ENCODE results near the gene ISG15. TPM values are rescaled to one million over a fixed set of nuclear protein-coding genes. Genes with fewer than 3 reads are reported as not detected.

ISG15 gene
- total RNA-seq, 1 donor from 2014 or later: 14.3 TPM

DNA sequence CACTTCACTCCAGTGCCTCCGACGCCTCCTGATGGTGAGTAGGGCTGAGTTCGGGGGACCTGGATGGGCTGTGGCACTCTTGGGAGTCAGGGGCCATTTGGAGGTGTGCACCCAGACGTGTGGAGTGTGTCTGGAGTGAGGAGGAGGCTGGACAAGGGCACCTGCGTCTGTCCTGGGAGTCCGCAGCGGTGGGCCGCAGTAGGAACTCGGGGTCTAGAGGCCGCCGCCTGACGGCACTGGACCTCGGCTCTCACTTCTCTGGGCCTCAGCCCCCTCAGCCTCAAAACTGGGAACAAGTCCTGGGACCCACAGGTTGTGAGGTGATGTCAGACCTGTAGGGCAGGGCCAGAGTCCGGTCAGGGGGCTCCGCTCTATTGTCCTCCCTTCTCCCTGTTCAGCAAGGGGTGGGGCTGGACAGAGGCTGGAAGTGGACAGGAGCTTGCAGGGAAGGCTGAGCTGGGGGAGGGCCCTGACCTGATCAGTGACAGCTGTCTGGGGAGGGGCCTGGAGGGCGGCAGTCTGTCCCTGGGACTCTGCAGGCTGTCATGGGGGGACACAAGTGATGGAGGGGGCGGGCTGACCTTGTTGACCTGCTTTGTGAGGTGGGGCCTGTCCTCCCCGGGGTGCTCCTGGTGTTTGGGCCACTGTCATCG is 22.1 kb downstream of the ISG15 start:
- peaks cover 9% of the 10 kb centered on the region for H3K4me1 Mint-ChIP-seq (ENCODE audit: low read depth)
- H3K36me3 Mint-ChIP-seq (ENCODE audit: insufficient read depth): peaks cover 9% of the 10 kb centered on the region
- DNase-seq (ENCODE audit: low spot score, unreplicated experiment): no peak
- H3K27ac Mint-ChIP-seq: no peak overlapping the region
- no peaks in the 10 kb centered on the region for H3K9me3 Mint-ChIP-seq (ENCODE audit: low read depth)
- H3K4me3 Mint-ChIP-seq (ENCODE audit: low read depth): no peak overlapping the region
- TF ChIP-seq, protein P1, sequence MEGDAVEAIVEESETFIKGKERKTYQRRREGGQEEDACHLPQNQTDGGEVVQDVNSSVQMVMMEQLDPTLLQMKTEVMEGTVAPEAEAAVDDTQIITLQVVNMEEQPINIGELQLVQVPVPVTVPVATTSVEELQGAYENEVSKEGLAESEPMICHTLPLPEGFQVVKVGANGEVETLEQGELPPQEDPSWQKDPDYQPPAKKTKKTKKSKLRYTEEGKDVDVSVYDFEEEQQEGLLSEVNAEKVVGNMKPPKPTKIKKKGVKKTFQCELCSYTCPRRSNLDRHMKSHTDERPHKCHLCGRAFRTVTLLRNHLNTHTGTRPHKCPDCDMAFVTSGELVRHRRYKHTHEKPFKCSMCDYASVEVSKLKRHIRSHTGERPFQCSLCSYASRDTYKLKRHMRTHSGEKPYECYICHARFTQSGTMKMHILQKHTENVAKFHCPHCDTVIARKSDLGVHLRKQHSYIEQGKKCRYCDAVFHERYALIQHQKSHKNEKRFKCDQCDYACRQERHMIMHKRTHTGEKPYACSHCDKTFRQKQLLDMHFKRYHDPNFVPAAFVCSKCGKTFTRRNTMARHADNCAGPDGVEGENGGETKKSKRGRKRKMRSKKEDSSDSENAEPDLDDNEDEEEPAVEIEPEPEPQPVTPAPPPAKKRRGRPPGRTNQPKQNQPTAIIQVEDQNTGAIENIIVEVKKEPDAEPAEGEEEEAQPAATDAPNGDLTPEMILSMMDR (IDR thresholded peaks at IDR 0.05; ENCODE audit: unreplicated experiment): no peak
- peaks cover 20% of the 10 kb centered on the region for H3K27me3 Mint-ChIP-seq

DNA sequence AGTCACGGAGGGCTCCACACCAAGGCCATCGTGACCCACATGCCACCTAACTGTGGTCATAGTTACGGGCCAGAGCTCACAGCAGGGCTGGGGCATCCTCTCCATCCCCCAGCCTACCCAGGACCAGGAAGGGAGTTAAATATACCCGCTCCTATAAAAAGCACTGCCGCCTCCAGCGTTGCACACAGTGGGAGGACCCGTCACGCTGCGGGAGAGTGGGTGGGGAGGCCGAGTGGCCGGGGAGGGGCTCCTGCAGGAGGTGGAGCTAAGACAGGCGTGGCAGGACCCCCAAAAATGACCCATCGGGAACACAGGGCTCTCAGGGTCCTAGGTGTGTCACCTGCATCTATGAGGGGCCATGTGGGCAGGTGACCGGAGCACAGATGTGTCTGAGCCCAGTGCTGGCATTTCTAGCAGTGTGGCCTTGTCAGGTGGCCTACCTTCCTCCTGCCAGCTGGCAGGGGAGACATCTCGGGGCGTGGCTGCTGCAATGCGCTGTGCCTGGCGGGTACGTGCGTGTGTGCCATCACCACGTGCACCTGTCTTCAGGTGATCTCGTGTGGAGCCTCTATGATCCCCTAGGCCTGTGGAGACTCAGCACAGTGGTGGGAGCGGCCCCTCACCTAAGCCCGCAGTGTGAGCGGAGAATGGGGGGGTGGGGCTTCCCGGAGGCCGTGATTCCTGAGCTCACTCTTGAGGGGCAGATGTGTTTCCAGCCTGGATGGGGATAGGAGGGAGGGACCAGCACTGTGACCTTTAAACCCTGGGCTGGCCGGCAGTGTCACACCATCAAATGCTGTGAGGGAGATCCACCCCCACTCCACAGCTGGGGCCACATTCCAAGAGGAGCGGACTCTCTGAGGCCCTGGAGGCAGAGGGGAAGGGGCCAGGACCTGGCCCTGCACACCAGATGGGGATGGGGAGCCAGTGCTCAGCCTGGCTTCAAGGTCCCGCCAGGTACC is 24.4 kb downstream of the ISG15 start:
- TF ChIP-seq, protein P1 (IDR thresholded peaks at IDR 0.05; ENCODE audit: unreplicated experiment): no peak
- no peak overlapping the region for H3K4me3 Mint-ChIP-seq (ENCODE audit: low read depth)
- H3K27ac Mint-ChIP-seq: no peak overlapping the region
- H3K9me3 Mint-ChIP-seq (ENCODE audit: low read depth): no peaks in the 10 kb centered on the region
- peaks cover 2% of the 10 kb centered on the region for H3K4me1 Mint-ChIP-seq (ENCODE audit: low read depth)
- H3K36me3 Mint-ChIP-seq (ENCODE audit: insufficient read depth): peaks cover 9% of the 10 kb centered on the region
- no peak for DNase-seq (ENCODE audit: low spot score, unreplicated experiment)
- peaks cover 20% of the 10 kb centered on the region for H3K27me3 Mint-ChIP-seq

DNA sequence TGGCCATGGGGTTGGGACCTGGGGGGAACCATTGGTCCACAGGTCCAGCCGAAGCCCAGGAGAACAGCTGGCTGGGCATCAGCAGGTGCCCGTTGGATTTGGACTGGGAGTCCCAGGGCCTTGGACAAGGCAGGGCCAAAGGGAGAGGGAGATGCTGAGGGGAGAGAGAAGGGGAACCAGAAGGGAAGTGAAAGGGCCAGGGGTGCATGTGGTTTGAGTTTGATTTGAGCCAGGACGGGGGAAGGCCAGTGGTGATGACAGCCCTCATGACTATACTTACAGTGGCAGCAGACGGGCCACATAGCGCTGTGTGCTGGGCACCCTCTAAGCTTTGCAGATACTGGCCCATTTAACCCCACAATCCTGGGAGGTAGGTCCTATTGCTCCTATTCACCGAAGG is 25.4 kb downstream of the ISG15 start:
- no peaks in the 10 kb centered on the region for H3K9me3 Mint-ChIP-seq (ENCODE audit: low read depth)
- TF ChIP-seq, protein P1 (IDR thresholded peaks at IDR 0.05; ENCODE audit: unreplicated experiment): no peak
- H3K27ac Mint-ChIP-seq: no peak overlapping the region
- peaks cover 13% of the 10 kb centered on the region for H3K36me3 Mint-ChIP-seq (ENCODE audit: insufficient read depth)
- peaks cover 20% of the 10 kb centered on the region for H3K27me3 Mint-ChIP-seq
- H3K4me3 Mint-ChIP-seq (ENCODE audit: low read depth): peak overlapping the region; percentile 9
- H3K4me1 Mint-ChIP-seq (ENCODE audit: low read depth): peaks cover 2% of the 10 kb centered on the region
- no peak for DNase-seq (ENCODE audit: low spot score, unreplicated experiment)

DNA sequence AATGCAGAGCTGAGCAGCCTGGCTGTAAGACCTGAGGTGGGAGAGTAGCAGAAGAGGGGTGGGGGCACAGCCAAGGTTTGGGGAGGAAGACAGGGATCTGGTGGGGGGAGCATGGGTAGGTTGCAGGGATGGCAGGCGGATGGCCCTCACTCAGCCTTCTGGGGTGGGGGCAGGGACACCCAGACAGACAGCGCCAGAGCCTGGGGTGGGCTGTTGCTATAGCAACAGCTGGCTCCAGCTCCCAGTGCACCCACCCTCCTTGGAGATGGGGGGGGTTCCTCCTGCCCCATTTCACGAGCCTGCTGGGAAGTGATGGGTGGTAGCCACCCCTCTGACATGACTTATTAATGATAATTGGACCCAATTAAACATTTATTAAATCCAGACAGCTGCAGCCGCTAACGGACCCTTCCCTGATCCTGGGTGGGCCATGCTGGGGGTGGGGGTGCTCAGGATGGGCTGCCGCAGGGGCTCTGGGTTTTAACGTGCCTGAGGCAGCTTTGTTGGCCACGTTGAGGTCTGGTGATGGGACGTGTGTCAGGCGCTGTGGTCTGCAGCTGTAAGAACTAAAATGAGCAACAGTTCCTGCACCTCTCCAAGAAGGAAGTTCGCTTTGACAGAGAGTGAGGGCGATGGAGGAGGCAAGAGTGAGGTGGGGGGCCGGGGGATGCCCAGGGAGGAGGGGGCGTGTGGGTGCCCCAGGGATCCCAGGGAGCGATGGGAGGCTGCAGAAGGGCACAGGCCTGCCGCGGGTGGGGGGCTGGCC is 26.0 kb downstream of the ISG15 start:
- Mint-ChIP-seq H3K9me3 (ENCODE audit: low read depth) (no peaks in the 10 kb centered on the region), H3K27ac (no peak overlapping the region), H3K36me3 (ENCODE audit: insufficient read depth) (peaks cover 13% of the 10 kb centered on the region), H3K27me3 (peaks cover 20% of the 10 kb centered on the region), H3K4me1 (ENCODE audit: low read depth) (peaks cover 2% of the 10 kb centered on the region), H3K4me3 (ENCODE audit: low read depth) (no peak overlapping the region)
- TF ChIP-seq, protein P1 (IDR thresholded peaks at IDR 0.05; ENCODE audit: unreplicated experiment): no peak
- DNase-seq (ENCODE audit: low spot score, unreplicated experiment): no peak

All from progenitor cell of endocrine pancreas (in vitro differentiated cells).